Tibial nerve (tissue), 4 donors: Measurements from ENCODE around the gene MAPK9.

ENCODE experiments used
- CTCF ChIP-seq, 5 experiments: fragments of 200-600 bp in 3 of 5; fragments of 450-650 bp in 2 of 5; sonication (generic) in 3 of 5; IDR thresholded peaks; one replicate each; pipeline ENCODE4 v1.5.1; 2016 to 2019; ENCODE audit warnings: antibody characterized with exemption in 5 of 5, mild to moderate bottlenecking in 3 of 5, moderate library complexity in 2 of 5
- EP300 ChIP-seq, 2 donors: sonication (generic); formaldehyde crosslinking; IDR thresholded peaks; one replicate each; pipeline ENCODE4 v1.6.1; 2017; ENCODE audit warnings: antibody characterized with exemption in 2 of 2, mild to moderate bottlenecking in 1 of 2
- POLR2A ChIP-seq, 2 donors: fragments of 450-650 bp; IDR thresholded peaks; one replicate each; pipeline ENCODE4 v1.6.1; 2017; ENCODE audit warnings: antibody characterized with exemption in 2 of 2, mild to moderate bottlenecking in 2 of 2, moderate library complexity in 2 of 2

- no peak for TF ChIP-seq CTCF (IDR thresholded peaks at IDR 0.05)
- no peak for TF ChIP-seq POLR2A (IDR thresholded peaks at IDR 0.05)
- TF ChIP-seq EP300 (IDR thresholded peaks at IDR 0.05), result no peak
Observed at GRCh38 chr5:180253036-180253824, 38.7 kb downstream of the MAPK9 start.
